Neural cell (in vitro differentiated cells): ENCODE results near the gene CDKAL1. TPM values are rescaled to one million over a fixed set of nuclear protein-coding genes. Genes with fewer than 3 reads are reported as not detected.

Experiments used
- H2AFZ ChIP-seq: fragments of 200-600, 300-800 bp; sonication (generic), shearing (Covaris generic); 2 replicates; pipeline ENCODE4 v1.6.0; 2014; ENCODE audit warnings: low read depth, mild to moderate bottlenecking, antibody characterized with exemption, low read length, moderate library complexity
- H3F3A ChIP-seq: fragments of 200-600 bp; shearing (Covaris generic); 2 replicates; pipeline ENCODE4 v1.6.1; 2016; ENCODE audit warnings: mild to moderate bottlenecking, moderate library complexity, mixed read lengths, antibody characterized with exemption, low read length; ENCODE audit not compliant: insufficient read depth, poor library complexity, severe bottlenecking
- H3K27ac ChIP-seq: fragments of 200-600, 300-800 bp; sonication (generic), shearing (Covaris generic); 2 replicates; pipeline ENCODE4 v1.5.1; 2014; ENCODE audit warnings: mild to moderate bottlenecking, low read length, moderate library complexity
- H3K27me3 ChIP-seq: fragments of 300-800, 200-600 bp; sonication (generic), shearing (Covaris generic); 2 replicates; pipeline ENCODE4 v1.6.0; 2014; ENCODE audit warnings: mild to moderate bottlenecking, low read depth, low read length, moderate library complexity; ENCODE audit not compliant: insufficient read depth
- H3K36me3 ChIP-seq: fragments of 300-800, 200-600 bp; sonication (generic), shearing (Covaris generic); 2 replicates; pipeline ENCODE4 v1.5.1; 2014; ENCODE audit warnings: mild to moderate bottlenecking, antibody characterized with exemption, low read length, moderate library complexity; ENCODE audit not compliant: insufficient read depth
- H3K4me2 ChIP-seq: fragments of 300-800, 200-600 bp; sonication (generic), shearing (Covaris generic); 2 replicates; pipeline ENCODE4 v1.6.0; 2014; ENCODE audit warnings: mild to moderate bottlenecking, low read length
- H3K4me3 ChIP-seq: fragments of 300-800, 200-600 bp; sonication (generic), shearing (Covaris generic); 2 replicates; pipeline ENCODE4 v1.5.1; 2014; ENCODE audit warnings: mild to moderate bottlenecking, low read length, moderate library complexity
- H3K79me2 ChIP-seq: fragments of 200-600 bp; shearing (Covaris generic); replicated peaks from 2 replicates; pipeline ENCODE4 v1.6.0; 2014; ENCODE audit warnings: mild to moderate bottlenecking, low read length, moderate library complexity; ENCODE audit not compliant: insufficient read depth
- H3K9ac ChIP-seq: fragments of 300-800, 200-600 bp; sonication (generic), shearing (Covaris generic); 2 replicates; pipeline ENCODE4 v1.6.1; 2016; ENCODE audit warnings: mild to moderate bottlenecking, low read length, mixed read lengths
- H3K9me2 ChIP-seq: fragments of 200-600 bp; shearing (Covaris generic); 2 replicates; pipeline ENCODE4 v1.6.1; 2016; ENCODE audit warnings: mild to moderate bottlenecking, low read length, mixed read lengths; ENCODE audit not compliant: insufficient read depth
- H3K9me3 ChIP-seq: fragments of 200-600, 300-800 bp; sonication (generic), shearing (Covaris generic); 2 replicates; pipeline ENCODE4 v1.6.1; 2016; ENCODE audit warnings: mild to moderate bottlenecking, mixed run types, low read length, moderate library complexity, mixed read lengths
- H4K20me1 ChIP-seq: fragments of 200-600 bp; shearing (Covaris generic); 2 replicates; pipeline ENCODE4 v1.6.1; 2016; ENCODE audit warnings: mild to moderate bottlenecking, mixed run types; ENCODE audit not compliant: insufficient read depth
- CTCF ChIP-seq: fragments of 450-650 bp; IDR thresholded peaks from 2 replicates; pipeline ENCODE4 v1.5.1; 2014; ENCODE audit warnings: antibody characterized with exemption, mild to moderate bottlenecking, moderate library complexity; ENCODE audit not compliant: poor library complexity, severe bottlenecking
- EP300 ChIP-seq: fragments of 450-650 bp; conservative IDR thresholded peaks from 2 replicates; pipeline ENCODE4 v1.6.1; 2014; ENCODE audit warnings: antibody characterized with exemption, mild to moderate bottlenecking, moderate library complexity; ENCODE audit not compliant: poor library complexity, severe bottlenecking
- EZH2 ChIP-seq: fragments of 200-600, 300-800 bp; shearing (Covaris generic), sonication (generic); IDR thresholded peaks from 2 replicates; pipeline ENCODE4 v1.6.1; 2014; ENCODE audit warnings: antibody characterized with exemption, low read length, borderline replicate concordance, mild to moderate bottlenecking; ENCODE audit not compliant: insufficient read depth, poor library complexity, severe bottlenecking
- MXI1 ChIP-seq: fragments of 450-650 bp; conservative IDR thresholded peaks from 2 replicates; pipeline ENCODE4 v1.6.1; 2014; ENCODE audit warnings: antibody characterized with exemption, mild to moderate bottlenecking; ENCODE audit not compliant: poor library complexity, severe bottlenecking
- POLR2AphosphoS5 ChIP-seq: IDR thresholded peaks from 2 replicates; pipeline ENCODE4 v1.6.1; 2012
- RAD21 ChIP-seq: fragments of 450-650 bp; conservative IDR thresholded peaks from 2 replicates; pipeline ENCODE4 v1.6.1; 2014; ENCODE audit warnings: antibody characterized with exemption, mild to moderate bottlenecking, moderate library complexity
- REST ChIP-seq: IDR thresholded peaks from 2 replicates; pipeline ENCODE4 v1.6.1; 2012; ENCODE audit warnings: borderline replicate concordance
- SMC3 ChIP-seq: fragments of 450-650 bp; conservative IDR thresholded peaks from 2 replicates; pipeline ENCODE4 v1.6.1; 2014; ENCODE audit warnings: antibody characterized with exemption, mild to moderate bottlenecking, moderate library complexity; ENCODE audit not compliant: poor library complexity
- TAF1 ChIP-seq: IDR thresholded peaks from 2 replicates; pipeline ENCODE4 v1.6.1; 2012; ENCODE audit warnings: low read depth
- polyA plus RNA-seq: library from polyadenylated mRNA; depleted of rRNA; stranded (reverse); fragments of >200 nt; gene quantifications from 2 replicates; pipeline ENCODE4 v1.2.3, GENCODE V29; 2014

The CDKAL1 gene
- polyA plus RNA-seq, 1 donor from 2014 or later = 10.7 TPM

- Histone ChIP-seq H3K4me3 (no peak overlapping the region), H3K9me2 (no peaks in the 10 kb centered on the region), H3K27ac (no peak overlapping the region), H4K20me1 (no peaks in the 10 kb centered on the region), H3K79me2 (no peaks in the 10 kb centered on the region), H2AFZ (no peak overlapping the region), H3K4me2 (no peak overlapping the region), H3K36me3 (no peaks in the 10 kb centered on the region), H3K27me3 (no peaks in the 10 kb centered on the region), H3K9me3 (no peaks in the 10 kb centered on the region), H3K9ac (no peak overlapping the region), H3F3A (no peaks in the 10 kb centered on the region)
- TF ChIP-seq MXI1 (no peak), RAD21 (no peak), CTCF (no peak), SMC3 (no peak), POLR2AphosphoS5 (no peak), EZH2 (no peak), REST (no peak), EP300 (no peak), TAF1 (no peak)
These were observed 442.2 kb downstream of the CDKAL1 start for GRCh38 chr6:20976391-20976918.

- Histone ChIP-seq H3K9me2 (no peaks in the 10 kb centered on the region), H3K79me2 (no peaks in the 10 kb centered on the region), H2AFZ (no peak overlapping the region), H3K27me3 (no peaks in the 10 kb centered on the region), H3K4me3 (no peak overlapping the region), H3K9ac (no peak overlapping the region), H4K20me1 (no peaks in the 10 kb centered on the region), H3K9me3 (no peaks in the 10 kb centered on the region), H3K36me3 (no peaks in the 10 kb centered on the region), H3K4me2 (no peak overlapping the region), H3K27ac (no peak overlapping the region), H3F3A (no peaks in the 10 kb centered on the region)
- TF ChIP-seq POLR2AphosphoS5 (no peak), CTCF (no peak), MXI1 (no peak)
These were observed 443.9 kb downstream of the CDKAL1 start for GRCh38 chr6:20978151-20978614.
